ENCODE results near the gene STK38. TPM values are rescaled to one million over a fixed set of nuclear protein-coding genes. Genes with fewer than 3 reads are reported as not detected.

STK38 gene
- total RNA-seq, 1 experiment from 2014 or later, result 20.1 TPM

GRCh38 chr6:36459501-36459900 lies 87.8 kb downstream of the STK38 start:
- no peaks in the 10 kb centered on the region for H3K27me3 ChIP-seq (ENCODE audit: insufficient read depth, low read length)
- ChIA-PET POLR2A (no interaction called here), RAD21 (ENCODE audit: low non-redundant PET in 1 of 2, low total read pairs in 2 of 2, uncharacterized antibody in 2 of 2, unreplicated experiment in 2 of 2) (no interaction called here), CTCF (no interaction called here)
- H2AFZ ChIP-seq (ENCODE audit: low read depth, low read length, poor library complexity, severe bottlenecking), result no peak overlapping the region
- no peak overlapping the region for H3K27ac ChIP-seq (ENCODE audit: low read depth, low read length)
- H3K9ac ChIP-seq (ENCODE audit: low read length), result no peak overlapping the region
- H3K79me2 ChIP-seq (ENCODE audit: insufficient read depth, low read length), result peaks cover 92% of the 10 kb centered on the region
- H3K4me2 ChIP-seq (ENCODE audit: low read length), result no peak overlapping the region
- intact Hi-C loops (cut with micrococcal nuclease), result no loop called here
- H4K20me1 ChIP-seq (ENCODE audit: insufficient read depth), result no peaks in the 10 kb centered on the region
- no peak for ATAC-seq
- TF ChIP-seq TCF7L2 (IDR thresholded peaks at IDR 0.05; ENCODE audit: borderline replicate concordance, extremely low read depth, insufficient read depth, insufficient read length), result no peak
- TF ChIP-seq EGR1 (IDR thresholded peaks at IDR 0.05; ENCODE audit: low read depth), result no peak
- no peak for TF ChIP-seq SP1 (IDR thresholded peaks at IDR 0.05; ENCODE audit: low read depth)
- H3K4me1 ChIP-seq (ENCODE audit: control insufficient read depth in 1 of 2, insufficient read depth in 2 of 2, low read length in 2 of 2), result peaks cover 0 to 4% of the 10 kb centered on the region in 2 experiments; a peak in 1 of 4 replicates
- H3K4me3 ChIP-seq (replicated peaks in 1 of 2; ENCODE audit: low read depth in 1 of 2, low read length in 2 of 2), result no peak overlapping the region
- no peak for DNase-seq (ENCODE audit: low read depth, low spot score)
- H3K36me3 ChIP-seq (ENCODE audit: control insufficient read depth in 1 of 2, insufficient read depth in 2 of 2, low read length in 2 of 2), result no peaks in the 10 kb centered on the region
- no peaks in the 10 kb centered on the region for H3K9me3 ChIP-seq (ENCODE audit: control insufficient read depth in 1 of 2, insufficient read depth in 1 of 2, low read depth in 1 of 2, low read length in 2 of 2)
- no TSS peak for BruUV-seq (replicated peaks)
- H3K9me2 ChIP-seq (ENCODE audit: insufficient read depth), result no peaks in the 10 kb centered on the region

- Histone ChIP-seq H3K4me2 (ENCODE audit: low read length) (no peak overlapping the region), H2AFZ (ENCODE audit: low read depth, low read length, poor library complexity, severe bottlenecking) (no peak overlapping the region), H3K9ac (ENCODE audit: low read length) (no peak overlapping the region), H3K27me3 (ENCODE audit: insufficient read depth, low read length) (no peaks in the 10 kb centered on the region), H3K27ac (ENCODE audit: low read depth, low read length) (no peak overlapping the region), H3K4me3 (replicated peaks in 1 of 2; ENCODE audit: low read depth in 1 of 2, low read length in 2 of 2) (no peak overlapping the region), H3K9me3 (ENCODE audit: control insufficient read depth in 1 of 2, insufficient read depth in 1 of 2, low read depth in 1 of 2, low read length in 2 of 2) (no peaks in the 10 kb centered on the region), H3K4me1 (ENCODE audit: control insufficient read depth in 1 of 2, insufficient read depth in 2 of 2, low read length in 2 of 2) (peaks cover 0 to 4% of the 10 kb centered on the region in 2 experiments; a peak in 1 of 4 replicates), H3K79me2 (ENCODE audit: insufficient read depth, low read length) (peaks cover 90% of the 10 kb centered on the region), H3K36me3 (ENCODE audit: control insufficient read depth in 1 of 2, insufficient read depth in 2 of 2, low read length in 2 of 2) (no peaks in the 10 kb centered on the region), H4K20me1 (ENCODE audit: insufficient read depth) (no peaks in the 10 kb centered on the region), H3K9me2 (ENCODE audit: insufficient read depth) (no peaks in the 10 kb centered on the region)
- ChIA-PET CTCF (no interaction called here), RAD21 (ENCODE audit: low non-redundant PET in 1 of 2, low total read pairs in 2 of 2, uncharacterized antibody in 2 of 2, unreplicated experiment in 2 of 2) (interaction anchor here in 1 of 2 experiments (0.6 kb wide), 1 partner anchor 379 kb away, joined by 3 read pairs; no protein-coding TSS in a partner anchor), POLR2A (no interaction called here)
- no TSS peak for BruUV-seq (replicated peaks)
- ATAC-seq, result no peak
- no peak for DNase-seq (ENCODE audit: low read depth, low spot score)
- intact Hi-C loops (cut with micrococcal nuclease), result no loop called here
- TF ChIP-seq FOSL1 (IDR thresholded peaks at IDR 0.05; ENCODE audit: low read depth), result no peak
- TF ChIP-seq ZBTB33 (IDR thresholded peaks at IDR 0.05; ENCODE audit: extremely low read depth, insufficient replicate concordance, low read length), result no peak
- no peak for TF ChIP-seq REST (IDR thresholded peaks at IDR 0.05; ENCODE audit: low read depth)
- no peak for TF ChIP-seq SIN3A (IDR thresholded peaks at IDR 0.05; ENCODE audit: low read depth)
- TF ChIP-seq ATF3 (IDR thresholded peaks at IDR 0.05), result no peak
- no peak for TF ChIP-seq ZFX (IDR thresholded peaks at IDR 0.05)
- no peak for TF ChIP-seq EZH2phosphoT487 (IDR thresholded peaks at IDR 0.05; ENCODE audit: borderline replicate concordance)
- no peak for TF ChIP-seq POLR2AphosphoS5 (IDR thresholded peaks at IDR 0.05; ENCODE audit: low read depth, low read length)
- no peak for TF ChIP-seq CBX3 (IDR thresholded peaks at IDR 0.05; ENCODE audit: low read depth)
- no peak for TF ChIP-seq JUND (IDR thresholded peaks at IDR 0.05)
- TF ChIP-seq TCF7L2 (IDR thresholded peaks at IDR 0.05; ENCODE audit: borderline replicate concordance, extremely low read depth, insufficient read depth, insufficient read length), result no peak
- no peak for TF ChIP-seq EGR1 (IDR thresholded peaks at IDR 0.05; ENCODE audit: low read depth)
- TF ChIP-seq POLR2A (IDR thresholded peaks at IDR 0.05; ENCODE audit: borderline replicate concordance, extremely low read depth, insufficient read depth, insufficient read length), result no peak
- no peak for TF ChIP-seq ELF1 (IDR thresholded peaks at IDR 0.05; ENCODE audit: borderline replicate concordance, low read depth)
- TF ChIP-seq SRF (IDR thresholded peaks at IDR 0.05; ENCODE audit: low read depth), result no peak
- TF ChIP-seq RAD21 (IDR thresholded peaks at IDR 0.05; ENCODE audit: low read depth), result no peak
Observed at GRCh38 chr6:36455486-36456027, 91.7 kb downstream of the STK38 start.

Data from HCT116 (cell line).